ENCODE results near the gene LRRC37B.

GRCh38 chr17:32099686-32100085, 92.5 kb downstream of the LRRC37B start:
- no peak for TF ChIP-seq CTCF (conservative IDR thresholded peaks at IDR 0.05 in 1 of 2, IDR thresholded peaks at IDR 0.05 in 1 of 2; ENCODE audit: extremely low read depth in 1 of 2, insufficient read depth in 1 of 2, low read depth in 1 of 2, low read length in 2 of 2)
- TF ChIP-seq EZH2 (IDR thresholded peaks at IDR 0.05; ENCODE audit: borderline replicate concordance, low read length), result no peak
